Thyroid gland (tissue), 4 donors: Measurements from ENCODE around the gene JUP. TPM values are rescaled to one million over a fixed set of nuclear protein-coding genes. Genes with fewer than 3 reads are reported as not detected.

ENCODE experiments used
- DNase-seq, 2 donors: peaks; one replicate each; pipeline ENCODE4 v3.0.0-alpha.2; 2019
- H3K27ac ChIP-seq, 3 donors: fragments of 200-600 bp; sonication (generic); 1 replicate in 2 of 3; 2 replicates in 1 of 3; pipeline ENCODE4 v1.5.1; 2016 to 2019; ENCODE audit warnings: mild to moderate bottlenecking in 1 of 3, moderate library complexity in 1 of 3
- H3K27me3 ChIP-seq: fragments of 200-600 bp; sonication (generic); one replicate; pipeline ENCODE4 v1.5.1; 2019
- H3K36me3 ChIP-seq, 2 donors: fragments of 200-600 bp; sonication (generic); one replicate each; pipeline ENCODE4 v1.5.1; 2016 to 2019
- H3K4me1 ChIP-seq, 2 donors: fragments of 200-600 bp; sonication (generic); one replicate each; pipeline ENCODE4 v1.5.1; 2017 to 2019
- H3K4me3 ChIP-seq, 3 donors: fragments of 200-600 bp; sonication (generic); replicated peaks in 1 of 3; 1 replicate in 2 of 3; 2 replicates in 1 of 3; pipeline ENCODE4 v1.5.1; 2016; ENCODE audit warnings: mild to moderate bottlenecking in 1 of 3
- H3K9me3 ChIP-seq: fragments of 200-600 bp; sonication (generic); one replicate; pipeline ENCODE4 v1.5.1; 2017
- POLR2A ChIP-seq, 2 donors: fragments of 450-650 bp; IDR thresholded peaks; one replicate each; pipeline ENCODE4 v1.6.1; 2017; ENCODE audit warnings: antibody characterized with exemption in 2 of 2, mild to moderate bottlenecking in 2 of 2, moderate library complexity in 1 of 2
- WGBS, 2 donors: methylation state at CpG; one replicate each; pipeline ENCODE4 v1.1.5; 2017; 5-methylcytosine and 5-hydroxymethylcytosine counted together
- intact Hi-C: fragments of 100-400 bp; cut with DNase I; formaldehyde crosslinking; loops from one replicate; pipeline ENCODE4 v1.15.1; 2023
- small RNA-seq: library from RNA; depleted of rRNA; stranded (forward); fragments of <200 nt; gene quantifications from one replicate; pipeline ENCODE3, GENCODE V24; 2016
- total RNA-seq, 4 donors: library from RNA; depleted of rRNA; stranded (reverse); fragments of >200 nt; gene quantifications; one replicate each; pipeline ENCODE4 v1.2.3, GENCODE V29; 2016
- TF ChIP-seq, protein P1 (sequence below), 6 experiments: fragments of 200-600 bp in 3 of 6; fragments of 450-650 bp in 3 of 6; sonication (generic) in 3 of 6; IDR thresholded peaks; one replicate each; pipeline ENCODE4 v1.5.1; 2016 to 2019; ENCODE audit warnings: antibody characterized with exemption in 6 of 6, mild to moderate bottlenecking in 2 of 6, inconsistent platforms in 1 of 6, moderate library complexity in 1 of 6

JUP gene
- total RNA-seq, 4 donors from 2014 or later = 127 to 356 (median 250) TPM

DNA sequence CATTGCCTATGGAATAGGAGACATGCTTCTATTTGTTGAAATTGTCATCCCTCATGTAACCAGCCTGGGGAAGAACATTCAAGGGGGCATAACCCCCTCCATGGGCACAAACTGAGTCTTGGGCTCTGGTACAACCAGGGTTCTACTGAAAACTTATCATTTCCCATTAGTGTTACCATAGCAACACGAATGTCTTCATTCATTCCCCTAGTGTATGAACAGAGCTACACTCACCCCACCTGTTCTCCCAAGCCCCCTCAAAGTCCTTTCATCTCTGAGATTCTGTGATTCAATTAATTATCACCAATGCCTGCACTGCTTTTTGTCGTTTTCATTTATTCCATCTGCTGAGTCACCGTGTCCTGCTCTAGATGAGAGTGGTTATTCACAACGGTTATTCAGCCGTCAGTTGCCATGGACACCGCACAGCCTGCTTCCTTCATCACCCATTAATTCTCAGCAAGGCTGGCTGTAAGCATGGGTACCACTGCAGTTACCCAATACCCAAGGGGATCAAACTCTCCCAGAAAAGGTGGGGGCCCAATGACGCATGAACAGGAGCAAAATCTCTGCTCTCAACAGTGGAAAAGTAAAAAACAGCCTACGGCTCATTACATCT is 75.9 kb downstream of the JUP start:
- no peak overlapping the region for H3K27ac ChIP-seq
- no peaks in the 10 kb centered on the region for H3K36me3 ChIP-seq
- DNase-seq = no peak
- no peaks in the 10 kb centered on the region for H3K27me3 ChIP-seq
- H3K4me3 ChIP-seq = no peak overlapping the region
- no peaks in the 10 kb centered on the region for H3K4me1 ChIP-seq
- TF ChIP-seq, protein P1, sequence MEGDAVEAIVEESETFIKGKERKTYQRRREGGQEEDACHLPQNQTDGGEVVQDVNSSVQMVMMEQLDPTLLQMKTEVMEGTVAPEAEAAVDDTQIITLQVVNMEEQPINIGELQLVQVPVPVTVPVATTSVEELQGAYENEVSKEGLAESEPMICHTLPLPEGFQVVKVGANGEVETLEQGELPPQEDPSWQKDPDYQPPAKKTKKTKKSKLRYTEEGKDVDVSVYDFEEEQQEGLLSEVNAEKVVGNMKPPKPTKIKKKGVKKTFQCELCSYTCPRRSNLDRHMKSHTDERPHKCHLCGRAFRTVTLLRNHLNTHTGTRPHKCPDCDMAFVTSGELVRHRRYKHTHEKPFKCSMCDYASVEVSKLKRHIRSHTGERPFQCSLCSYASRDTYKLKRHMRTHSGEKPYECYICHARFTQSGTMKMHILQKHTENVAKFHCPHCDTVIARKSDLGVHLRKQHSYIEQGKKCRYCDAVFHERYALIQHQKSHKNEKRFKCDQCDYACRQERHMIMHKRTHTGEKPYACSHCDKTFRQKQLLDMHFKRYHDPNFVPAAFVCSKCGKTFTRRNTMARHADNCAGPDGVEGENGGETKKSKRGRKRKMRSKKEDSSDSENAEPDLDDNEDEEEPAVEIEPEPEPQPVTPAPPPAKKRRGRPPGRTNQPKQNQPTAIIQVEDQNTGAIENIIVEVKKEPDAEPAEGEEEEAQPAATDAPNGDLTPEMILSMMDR (IDR thresholded peaks at IDR 0.05) = no peak
- no peaks in the 10 kb centered on the region for H3K9me3 ChIP-seq
- 64 to 66% methylated on average over 8 of the region's 8 CpGs for WGBS, 2 donors
- intact Hi-C loops = no loop called here

DNA sequence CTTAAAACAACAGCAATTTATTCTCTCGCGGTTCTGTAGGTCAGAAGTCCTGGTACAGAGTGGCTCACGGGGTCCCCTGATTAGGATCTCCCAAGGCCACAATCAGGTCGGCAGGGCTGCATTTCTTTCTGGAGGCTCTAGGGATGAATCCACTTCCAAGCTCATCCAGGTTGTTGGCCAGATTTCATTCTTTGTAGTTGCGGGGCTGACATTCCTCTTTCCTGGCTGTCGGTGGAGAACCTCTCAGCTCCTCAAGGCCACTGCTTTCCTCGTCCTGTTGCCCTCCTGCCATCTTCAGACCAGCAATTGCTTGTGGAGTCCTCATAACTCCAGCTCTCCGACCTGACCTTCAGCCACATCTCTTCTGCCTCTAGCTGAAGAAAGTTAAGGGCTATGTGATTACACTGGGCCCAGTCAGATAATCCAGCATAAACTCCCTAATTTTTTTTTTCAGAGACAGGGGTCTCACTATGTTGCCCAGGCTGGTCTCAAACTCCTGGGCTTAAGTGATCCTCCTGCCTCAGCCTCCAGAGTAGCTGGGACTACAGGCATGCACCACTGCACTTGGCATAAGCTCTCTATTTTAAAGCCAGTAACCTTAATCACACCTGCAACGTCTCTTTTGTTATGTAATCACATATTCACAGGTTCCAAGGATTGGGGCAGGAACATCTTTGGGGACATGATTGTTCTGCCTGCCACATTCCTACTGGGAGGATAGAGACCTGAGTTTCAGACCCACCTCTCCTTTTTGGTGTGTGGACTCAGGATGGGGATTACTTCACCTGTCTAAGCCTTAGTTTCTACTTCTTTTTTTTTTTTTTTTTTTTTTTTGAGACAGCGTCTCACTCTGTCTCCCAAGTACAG is 78.5 kb downstream of the JUP start:
- no peak for DNase-seq
- no peak overlapping the region for H3K27ac ChIP-seq
- no peaks in the 10 kb centered on the region for H3K27me3 ChIP-seq
- no peaks in the 10 kb centered on the region for H3K9me3 ChIP-seq
- TF ChIP-seq, protein P1 (IDR thresholded peaks at IDR 0.05) = no peak
- TF ChIP-seq POLR2A (IDR thresholded peaks at IDR 0.05) = no peak
- intact Hi-C loops = no loop called here
- no peaks in the 10 kb centered on the region for H3K36me3 ChIP-seq
- H3K4me3 ChIP-seq = no peak overlapping the region
- WGBS, 2 donors = 78% methylated on average over 10 of the region's 10 CpGs
- H3K4me1 ChIP-seq = no peaks in the 10 kb centered on the region

DNA sequence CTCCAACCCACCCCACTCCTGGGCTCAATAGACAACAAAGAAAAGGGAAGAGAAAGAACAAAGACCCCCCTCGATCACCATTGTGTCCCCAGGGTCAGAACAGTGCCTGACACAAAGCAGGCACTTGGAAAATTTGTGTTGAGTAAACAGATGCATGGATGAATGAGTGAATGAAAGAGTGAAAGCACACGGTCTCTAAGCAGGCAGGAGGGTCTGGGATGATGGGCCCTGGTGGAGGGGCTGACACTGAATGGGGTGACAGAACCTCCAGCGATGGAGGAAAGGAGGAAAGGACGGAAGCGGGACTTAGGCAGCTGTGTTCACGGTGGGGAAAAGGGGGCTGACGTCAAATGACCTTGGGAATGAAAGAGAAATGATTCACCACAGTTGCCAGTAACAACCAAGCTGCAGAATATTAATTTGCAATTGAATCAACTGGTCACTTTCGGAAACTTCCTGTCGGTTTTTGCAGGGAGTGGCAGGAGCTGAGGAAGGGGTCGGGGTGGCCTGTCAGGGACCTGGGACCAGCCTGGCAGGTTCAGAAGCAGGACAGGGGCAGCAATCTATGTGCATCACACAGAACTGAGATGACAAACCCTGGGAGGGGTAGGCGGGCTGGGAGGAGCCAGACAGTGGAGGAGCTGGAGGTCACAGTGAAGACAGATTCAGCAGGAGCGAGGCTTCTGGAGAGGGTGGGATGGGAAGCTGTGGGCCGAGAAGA is 81.1 kb downstream of the JUP start:
- Histone ChIP-seq H3K27ac (no peak overlapping the region), H3K27me3 (no peaks in the 10 kb centered on the region), H3K36me3 (no peaks in the 10 kb centered on the region), H3K4me1 (no peaks in the 10 kb centered on the region), H3K9me3 (no peaks in the 10 kb centered on the region), H3K4me3 (no peak overlapping the region)
- TF ChIP-seq, protein P1 (IDR thresholded peaks at IDR 0.05) = no peak
- TF ChIP-seq POLR2A (IDR thresholded peaks at IDR 0.05) = no peak
- 65 to 71% methylated on average over 13 of the region's 13 CpGs for WGBS, 2 donors
- no peak for DNase-seq
- intact Hi-C loops = no loop called here

Small RNAs within 50 kb of the gene (small RNA-seq; reads per million reads assigned to genes)
- gene RN7SL399P (not detected), gene RNA5SP442 (not detected)

Other genes starting within 250 kb of the JUP start
- not detected for gene KRT9, start 214.7 kb downstream of the JUP start, total RNA-seq
- gene KRT14, start 199.8 kb downstream of the JUP start, total RNA-seq = 10 to 100 TPM in 1 of 4 donors, under 1 TPM in 1, not detected in 2; 0.22 to 12.4 TPM
- 1 to 10 TPM in 2 of 4 donors, not detected in 2; 1.3 to 2.0 TPM for gene KRT16, start 173.9 kb downstream of the JUP start, total RNA-seq
- gene KRT17, start 162.1 kb downstream of the JUP start, total RNA-seq = under 1 TPM in 1 of 4 donors, not detected in 3; 0.56 TPM
- 100 to 1,000 TPM; 119 to 171 (median 145) TPM for gene EIF1, start 97.8 kb downstream of the JUP start, total RNA-seq
- not detected for gene GAST, start 74.4 kb downstream of the JUP start, total RNA-seq
- 10 to 100 TPM in 1 of 4 donors, 1 to 10 TPM in 2, under 1 TPM in 1; 0.94 to 12.7 (median 1.9) TPM for gene HAP1, start 52.1 kb downstream of the JUP start, total RNA-seq
- gene P3H4, start 25.2 kb upstream of the JUP start, total RNA-seq = 10 to 100 TPM; 24.5 to 59.2 (median 34.9) TPM
- gene FKBP10, start 26.3 kb upstream of the JUP start, total RNA-seq = 10 to 100 TPM; 42.2 to 75.3 (median 60.4) TPM
- 100 to 1,000 TPM in 2 of 4 donors, 10 to 100 TPM in 2; 97.3 to 132 (median 110) TPM for gene NT5C3B, start 49.5 kb upstream of the JUP start, total RNA-seq
- gene KLHL10, start 51.1 kb upstream of the JUP start, total RNA-seq = 1 to 10 TPM in 1 of 4 donors, under 1 TPM in 1, not detected in 2; 0.33 to 1.6 TPM
- gene KLHL11, start 78.7 kb upstream of the JUP start, total RNA-seq = 10 to 100 TPM; 46.0 to 60.7 (median 46.9) TPM
- 10 to 100 TPM; 62.6 to 85.2 (median 78.8) TPM for gene ACLY, start 132.2 kb upstream of the JUP start, total RNA-seq
- gene ODAD4, start 143.9 kb upstream of the JUP start, total RNA-seq = 1 to 10 TPM; 3.0 to 8.2 (median 3.8) TPM
- gene CNP, start 180.1 kb upstream of the JUP start, total RNA-seq = 10 to 100 TPM; 41.8 to 65.2 (median 53.8) TPM
- gene DNAJC7, start 230.7 kb upstream of the JUP start, total RNA-seq = 10 to 100 TPM; 62.6 to 84.0 (median 65.6) TPM
- gene NKIRAS2, start 233.4 kb upstream of the JUP start, total RNA-seq = 10 to 100 TPM; 23.6 to 34.6 (median 26.6) TPM